HepG2 (cell line): ENCODE measurements around the gene USP15. TPM values are rescaled to one million over a fixed set of nuclear protein-coding genes. Genes with fewer than 3 reads are reported as not detected.

ENCODE experiments used
- ATAC-seq: fragments of 200-7000 bp; cut with Tn5 transposase; 3 replicates; pipeline ENCODE4 v1.9.1; 2020; ENCODE audit warnings: mild to moderate bottlenecking, moderate library complexity
- BruUV-seq: library from RNA; stranded (reverse); fragments of 400-500 nt; replicated peaks from 2 replicates; lab custom pipeline; 2021; lab: Mats Ljungman, UMichigan
- CTCF ChIA-PET: fragments of 300-600 bp; formaldehyde crosslinking; extraction: SDS; loops from one replicate; lab custom pipeline; 2021; ENCODE audit warnings: low total read pairs, inconsistent platforms, low intra/inter-chr PET ratio; lab: Yijun Ruan, JAX
- POLR2A ChIA-PET: fragments of 350-600 bp; sonication (Branson Sonifier 250); formaldehyde crosslinking; loops from one replicate; lab custom pipeline; 2020; ENCODE audit warnings: antibody characterized with exemption, inconsistent platforms; lab: Yijun Ruan, JAX
- DNase-seq: peaks from one replicate; pipeline ENCODE4 v3.0.0-alpha.2; 2015; ENCODE audit warnings: low spot score
- FAIRE-seq: peaks from 3 replicates; lab custom pipeline; 2011; peaks lifted over from hg19 to GRCh38; lab: Jason Lieb, UNC
- H2AFZ ChIP-seq: one replicate; pipeline ENCODE4 v1.6.1; 2011; ENCODE audit warnings: low read length, inconsistent platforms
- H3K27ac ChIP-seq: fragments of 300-600 bp; 3 replicates; pipeline ENCODE4 v1.8.0; 2011; ENCODE audit warnings: mixed run types, mild to moderate bottlenecking, mixed read lengths, low read length, inconsistent platforms; ENCODE audit not compliant: insufficient read depth; ENCODE audit errors: extremely low read length
- H3K27me3 ChIP-seq, 2 experiments: fragments of 200-600 bp in 1 of 2; 2 replicates in 1 of 2; 3 replicates in 1 of 2; pipeline versions ENCODE4 v1.6.0 to v1.8.0; 2011; ENCODE audit warnings: low read length in 2 of 2, mild to moderate bottlenecking in 2 of 2, moderate library complexity in 2 of 2, inconsistent platforms in 1 of 2; ENCODE audit not compliant: insufficient read depth in 2 of 2, control insufficient read depth in 1 of 2
- H3K36me3 ChIP-seq, 2 experiments: fragments of 200-600 bp in 1 of 2; replicated peaks in 1 of 2; 2 replicates in 1 of 2; 3 replicates in 1 of 2; pipeline versions ENCODE4 v1.5.1 to v1.8.0; 2011; ENCODE audit warnings: low read length in 2 of 2, inconsistent platforms in 1 of 2; ENCODE audit not compliant: insufficient read depth in 2 of 2, control insufficient read depth in 1 of 2
- H3K4me1 ChIP-seq: 2 replicates; pipeline ENCODE4 v1.5.1; 2012; ENCODE audit warnings: low read length, inconsistent platforms; ENCODE audit not compliant: insufficient read depth
- H3K4me2 ChIP-seq: 2 replicates; pipeline ENCODE4 v1.6.0; 2011; ENCODE audit warnings: low read depth, low read length, inconsistent platforms
- H3K4me3 ChIP-seq, 3 experiments: fragments of 200-600 bp in 1 of 3; sonication (generic), shearing (Covaris generic) in 1 of 3; replicated peaks in 1 of 3; 2 replicates each; pipeline ENCODE4 v1.5.1; 2011 to 2016; ENCODE audit warnings: low read length in 3 of 3, inconsistent platforms in 2 of 3, low read depth in 2 of 3, mild to moderate bottlenecking in 2 of 3, control low read depth in 1 of 3, mixed read lengths in 1 of 3; ENCODE audit not compliant: insufficient read depth in 1 of 3
- H3K79me2 ChIP-seq: one replicate; pipeline ENCODE4 v1.6.1; 2011; ENCODE audit warnings: low read length, inconsistent platforms; ENCODE audit not compliant: insufficient read depth
- H3K9ac ChIP-seq: 2 replicates; pipeline ENCODE4 v1.6.0; 2011; ENCODE audit warnings: mild to moderate bottlenecking, low read depth, low read length, inconsistent platforms; ENCODE audit not compliant: insufficient read depth
- H3K9me3 ChIP-seq: 2 replicates; pipeline ENCODE4 v1.5.1; 2012; ENCODE audit warnings: mild to moderate bottlenecking, low read length
- H4K20me1 ChIP-seq: 2 replicates; pipeline ENCODE4 v1.6.0; 2011; ENCODE audit warnings: inconsistent platforms, mild to moderate bottlenecking, low read length, moderate library complexity; ENCODE audit not compliant: insufficient read depth
- BORCS8-MEF2B ChIP-seq: sonication (generic); formaldehyde crosslinking; IDR thresholded peaks from 2 replicates; pipeline ENCODE4 v1.8.0; 2022; ENCODE audit warnings: mild to moderate bottlenecking, missing genetic modification reagents
- EHMT2 ChIP-seq: fragments of 200-600 bp; sonication (generic); IDR thresholded peaks from 2 replicates; pipeline ENCODE4 v1.7.0; 2017; ENCODE audit warnings: antibody characterized with exemption, low read depth, low read length, borderline replicate concordance
- EZH2 ChIP-seq: conservative IDR thresholded peaks from 2 replicates; pipeline ENCODE4 v1.6.1; 2012; ENCODE audit warnings: mild to moderate bottlenecking, low read depth, low read length, moderate library complexity
- HOXA5 ChIP-seq: sonication (generic); formaldehyde crosslinking; IDR thresholded peaks from 2 replicates; pipeline ENCODE4 v1.4.0; 2020; ENCODE audit warnings: missing genetic modification reagents
- JUND ChIP-seq: sonication (generic); formaldehyde crosslinking; IDR thresholded peaks from 2 replicates; pipeline ENCODE4 v1.8.0; 2022; ENCODE audit warnings: mild to moderate bottlenecking, missing genetic modification reagents
- KAT7 ChIP-seq: IDR thresholded peaks from 2 replicates; pipeline ENCODE4 v1.6.1; 2018; ENCODE audit warnings: borderline replicate concordance, missing compliant biosample characterization
- LRRFIP1 ChIP-seq: sonication (generic); formaldehyde crosslinking; conservative IDR thresholded peaks from 2 replicates; pipeline ENCODE4 v1.4.0; 2020; ENCODE audit warnings: missing genetic modification reagents
- MAFF ChIP-seq: IDR thresholded peaks from 2 replicates; pipeline ENCODE4 v1.6.1; 2011; ENCODE audit warnings: low read depth, low read length, improper control_type of control experiment
- PAWR ChIP-seq: sonication (generic); formaldehyde crosslinking; IDR thresholded peaks from 2 replicates; pipeline ENCODE4 v1.4.0; 2020; ENCODE audit warnings: missing genetic modification reagents, mild to moderate bottlenecking, borderline replicate concordance
- SP140L ChIP-seq: sonication (generic); formaldehyde crosslinking; IDR thresholded peaks from 2 replicates; pipeline ENCODE4 v1.4.0; 2020; ENCODE audit warnings: missing genetic modification reagents, borderline replicate concordance
- SUZ12 ChIP-seq: fragments of 150-350 bp; IDR thresholded peaks from 2 replicates; pipeline ENCODE4 v1.6.1; 2014; ENCODE audit warnings: low read depth, low read length
- TGIF2 ChIP-seq: IDR thresholded peaks from 2 replicates; pipeline ENCODE4 v1.6.1; 2016; ENCODE audit warnings: control low read depth, missing compliant biosample characterization
- U2AF1 ChIP-seq: fragments of 200-400 bp; formaldehyde crosslinking; optimal IDR thresholded peaks from 2 replicates; pipeline ENCODE3; 2017; ENCODE audit warnings: mild to moderate bottlenecking, low read depth, low read length
- ZBTB2 ChIP-seq: sonication (generic); formaldehyde crosslinking; IDR thresholded peaks from 2 replicates; pipeline ENCODE4 v1.8.0; 2022; ENCODE audit warnings: low read depth, missing genetic modification reagents
- ZNF18 ChIP-seq: sonication (generic); formaldehyde crosslinking; IDR thresholded peaks from 2 replicates; pipeline ENCODE4 v1.8.0; 2022; ENCODE audit warnings: mild to moderate bottlenecking, missing genetic modification reagents; ENCODE audit not compliant: insufficient replicate concordance
- ZNF260 ChIP-seq: sonication (generic); formaldehyde crosslinking; IDR thresholded peaks from 2 replicates; pipeline ENCODE4 v1.4.0; 2020; ENCODE audit warnings: missing genetic modification reagents, low read depth, mild to moderate bottlenecking, borderline replicate concordance
- ZNF432 ChIP-seq: sonication (generic); formaldehyde crosslinking; IDR thresholded peaks from 2 replicates; pipeline ENCODE4 v1.5.0; 2020; ENCODE audit warnings: missing genetic modification reagents, mild to moderate bottlenecking, borderline replicate concordance
- ZNF557 ChIP-seq: sonication (generic); formaldehyde crosslinking; IDR thresholded peaks from 2 replicates; pipeline ENCODE4 v1.4.0; 2020; ENCODE audit warnings: missing genetic modification reagents
- ZSCAN29 ChIP-seq: sonication (generic); formaldehyde crosslinking; conservative IDR thresholded peaks from 2 replicates; pipeline ENCODE4 v1.4.0; 2020; ENCODE audit warnings: mild to moderate bottlenecking, missing genetic modification reagents
- WGBS: methylation state at CpG from one replicate; pipeline ENCODE4 v1.1.6; 2017; ENCODE audit warnings: low lambda C conversion rate; 5-methylcytosine and 5-hydroxymethylcytosine counted together
- in situ Hi-C: cut with HindIII; loops from 2 replicates; pipeline ENCODE4 v1.10.0; 2017; ENCODE audit warnings: low pct_unique_long_range_greater_than_20kb; ENCODE audit not compliant: extremely low pct_ligation_motif_present
- intact Hi-C: fragments of 100-400 bp; cut with micrococcal nuclease; formaldehyde crosslinking; loops from one replicate; pipeline ENCODE4 v1.10.0; 2022; ENCODE audit not compliant: unreplicated experiment
- polyA plus RNA-seq, 8 experiments: library from polyadenylated mRNA; depleted of rRNA in 3 of 8; stranded (reverse) in 7 of 8; unstranded in 1 of 8; fragments of >200 nt; fragmentation: Illumina TruSeq in 4 of 8; extraction: Trizol in 4 of 8; gene quantifications; 2 replicates each; pipeline versions ENCODE4 v1.2.1 to v1.2.3, GENCODE V29; 2011 to 2016; ENCODE audit warnings: low read depth in 4 of 8, missing spikeins in 1 of 8, mixed read lengths in 1 of 8; ENCODE audit not compliant: insufficient read depth in 1 of 8
- total RNA-seq, 5 experiments: library from RNA; depleted of rRNA; stranded (reverse); fragments of >200 nt; fragmentation: Illumina TruSeq; extraction: Trizol; gene quantifications; 2 replicates each; pipeline ENCODE4 v1.2.3, GENCODE V29; 2016; ENCODE audit warnings: low read depth in 1 of 5

Gene USP15
- total and polyA plus RNA-seq, 2 of the 13 experiments (the other 11 are each of a cell fraction or from before 2014, with no cell fraction given) = 17.3 to 51.7 TPM

- H3K27me3 ChIP-seq = no peaks in the 10 kb centered on the region
- CTCF ChIA-PET = no interaction called here
- intact Hi-C loops = no loop called here
- H3K9me3 ChIP-seq = no peaks in the 10 kb centered on the region
- no peak overlapping the region for H3K4me2 ChIP-seq
- no peak for DNase-seq
- no peaks in the 10 kb centered on the region for H3K36me3 ChIP-seq
- H2AFZ ChIP-seq = no peak overlapping the region
- WGBS = 91% methylated on average over 1 of the region's 1 CpG
- BruUV-seq = no TSS peak
- TF ChIP-seq KAT7 (CRISPR knock-in tag) (no peak), JUND (no peak), MAFF (no peak), EZH2 (no peak), ZNF432 (CRISPR knock-in tag) (no peak), PAWR (CRISPR knock-in tag) (no peak), HOXA5 (CRISPR knock-in tag) (no peak), U2AF1 (no peak), ZBTB2 (CRISPR knock-in tag) (no peak), LRRFIP1 (CRISPR knock-in tag) (no peak), ZNF260 (CRISPR knock-in tag) (no peak), ZSCAN29 (no peak), SP140L (CRISPR knock-in tag) (no peak), SUZ12 (no peak), TGIF2 (CRISPR knock-in tag) (no peak), BORCS8-MEF2B (no peak), ZNF557 (no peak), ZNF18 (CRISPR knock-in tag) (no peak), EHMT2 (no peak)
- TF ChIP-seq, all 625 proteins: peak for 0
- Histone ChIP-seq H3K79me2 (no peaks in the 10 kb centered on the region), H3K4me3 (no peak overlapping the region), H3K9ac (no peak overlapping the region), H3K4me1 (no peaks in the 10 kb centered on the region), H3K27ac (no peak overlapping the region), H4K20me1 (no peaks in the 10 kb centered on the region)
- ATAC-seq (no peak), FAIRE-seq (no peak)
- POLR2A ChIA-PET = no interaction called here
- in situ Hi-C loops = no loop called here
These were observed 91.1 kb downstream of the USP15 start for GRCh38 chr12:62351326-62351725.
